GM19455 (cell line): Measurements from ENCODE around the gene NTSR1.

Source experiments
- ATAC-seq: cut with Tn5 transposase; IDR thresholded peaks from one replicate; pipeline ENCODE4 v1.9.1; 2021; ENCODE audit not compliant: unreplicated experiment

Gene NTSR1

GRCh38 chr20:62738025-62738881 is 29.6 kb downstream of the NTSR1 start:
- no peak for ATAC-seq

GRCh38 chr20:62739067-62739466 is 30.4 kb downstream of the NTSR1 start:
- ATAC-seq, result no peak

GRCh38 chr20:62739581-62740285 is 31.1 kb downstream of the NTSR1 start:
- ATAC-seq, result peak; percentile 39

- ATAC-seq, result peak; percentile 70
Measured at GRCh38 chr20:62740286-62741141, 31.9 kb downstream of the NTSR1 start.

GRCh38 chr20:62741191-62741691 is 32.6 kb downstream of the NTSR1 start:
- no peak for ATAC-seq

GRCh38 chr20:62741701-62742491 is 33.3 kb downstream of the NTSR1 start:
- no peak for ATAC-seq

- no peak for ATAC-seq
Measured at GRCh38 chr20:62742550-62742949, 33.9 kb downstream of the NTSR1 start.

- ATAC-seq, result no peak
Measured at GRCh38 chr20:62742979-62743776, 34.5 kb downstream of the NTSR1 start.

GRCh38 chr20:62743777-62744317 is 35.2 kb downstream of the NTSR1 start:
- no peak for ATAC-seq

- no peak for ATAC-seq
Measured at GRCh38 chr20:62744741-62745191, 36.1 kb downstream of the NTSR1 start.

- ATAC-seq, result no peak
Measured at GRCh38 chr20:62745279-62745951, 36.8 kb downstream of the NTSR1 start.

- ATAC-seq, result no peak
Measured at GRCh38 chr20:62745952-62746288, 37.3 kb downstream of the NTSR1 start.

- no peak for ATAC-seq
Measured at GRCh38 chr20:62748311-62748710, 39.7 kb downstream of the NTSR1 start.

- no peak for ATAC-seq
Measured at GRCh38 chr20:62749851-62750445, 41.3 kb downstream of the NTSR1 start.

- no peak for ATAC-seq
Measured at GRCh38 chr20:62751551-62752150, 43.0 kb downstream of the NTSR1 start.

GRCh38 chr20:62752181-62752670 is 43.6 kb downstream of the NTSR1 start:
- no peak for ATAC-seq

- ATAC-seq, result no peak
Measured at GRCh38 chr20:62752671-62753501, 44.2 kb downstream of the NTSR1 start.
